ENCODE data around the gene KCNS1. TPM values are rescaled to one million over a fixed set of nuclear protein-coding genes. Genes with fewer than 3 reads are reported as not detected.

Gene KCNS1
- polyA plus RNA-seq, 4 donors: 0.37 to 0.57 (median 0.51) TPM

GRCh38 chr20:45052698-45053429 is 48.1 kb downstream of the KCNS1 start:
- no peak for DNase-seq (ENCODE audit: low read depth in 4 of 4, low spot score in 3 of 4)

GRCh38 chr20:45051204-45052060 is 49.5 kb downstream of the KCNS1 start:
- no peak for DNase-seq (ENCODE audit: low read depth in 4 of 4, low spot score in 3 of 4)

GRCh38 chr20:45049904-45050471 is 50.9 kb downstream of the KCNS1 start:
- no peak for DNase-seq (ENCODE audit: low read depth in 4 of 4, low spot score in 3 of 4)

- DNase-seq (ENCODE audit: low read depth in 4 of 4, low spot score in 3 of 4): no peak
Measured at GRCh38 chr20:45049438-45049837, 51.5 kb downstream of the KCNS1 start.

- DNase-seq (ENCODE audit: low read depth in 4 of 4, low spot score in 3 of 4): no peak
Measured at GRCh38 chr20:45047581-45048119, 53.3 kb downstream of the KCNS1 start.

GRCh38 chr20:45044601-45045000 is 56.3 kb downstream of the KCNS1 start:
- DNase-seq (ENCODE audit: low read depth in 4 of 4, low spot score in 3 of 4): no peak

GRCh38 chr20:45044084-45044573 is 56.8 kb downstream of the KCNS1 start:
- peak; percentile 21 to 65 (median 44) for DNase-seq (ENCODE audit: low read depth in 4 of 4, low spot score in 3 of 4)

- no peak for DNase-seq (ENCODE audit: low read depth in 4 of 4, low spot score in 3 of 4)
Measured at GRCh38 chr20:45042978-45043377, 57.9 kb downstream of the KCNS1 start.

Other genes with a start within 250 kb of the KCNS1 start
- 100 to 1,000 TPM; 216 to 245 (median 236) TPM for gene YWHAB, start 215.4 kb downstream of the KCNS1 start, polyA plus RNA-seq (ENCODE audit: insufficient read length in 4 of 4)
- gene PABPC1L, start 191.1 kb downstream of the KCNS1 start, polyA plus RNA-seq (ENCODE audit: insufficient read length in 4 of 4): 10 to 100 TPM; 37.0 to 41.7 (median 39.4) TPM
- gene TOMM34, start 140.7 kb downstream of the KCNS1 start, polyA plus RNA-seq (ENCODE audit: insufficient read length in 4 of 4): 10 to 100 TPM; 40.8 to 46.7 (median 42.8) TPM
- gene STK4, start 134.6 kb downstream of the KCNS1 start, polyA plus RNA-seq (ENCODE audit: insufficient read length in 4 of 4): 10 to 100 TPM; 16.5 to 23.5 (median 21.5) TPM
- not detected for gene WFDC5, start 14.0 kb upstream of the KCNS1 start, polyA plus RNA-seq (ENCODE audit: insufficient read length in 4 of 4)
- gene WFDC12, start 23.3 kb upstream of the KCNS1 start, polyA plus RNA-seq (ENCODE audit: insufficient read length in 4 of 4): under 1 TPM in 1 of 4 donors, not detected in 3; 0.06 TPM
- gene PI3, start 73.8 kb upstream of the KCNS1 start, polyA plus RNA-seq (ENCODE audit: insufficient read length in 4 of 4): not detected
- not detected for gene SEMG1, start 105.9 kb upstream of the KCNS1 start, polyA plus RNA-seq (ENCODE audit: insufficient read length in 4 of 4)
- gene SEMG2, start 120.2 kb upstream of the KCNS1 start, polyA plus RNA-seq (ENCODE audit: insufficient read length in 4 of 4): under 1 TPM in 1 of 4 donors, not detected in 3; 0.08 TPM
- under 1 TPM in 3 of 4 donors, not detected in 1; 0.26 to 0.34 (median 0.26) TPM for gene SLPI, start 153.4 kb upstream of the KCNS1 start, polyA plus RNA-seq (ENCODE audit: insufficient read length in 4 of 4)
- gene RBPJL, start 205.7 kb upstream of the KCNS1 start, polyA plus RNA-seq (ENCODE audit: insufficient read length in 4 of 4): under 1 TPM in 1 of 4 donors, not detected in 3; 0.06 TPM
- gene MATN4, start 207.2 kb upstream of the KCNS1 start, polyA plus RNA-seq (ENCODE audit: insufficient read length in 4 of 4): under 1 TPM; 0.20 to 0.58 (median 0.40) TPM
- 100 to 1,000 TPM; 168 to 196 (median 184) TPM for gene SDC4, start 247.3 kb upstream of the KCNS1 start, polyA plus RNA-seq (ENCODE audit: insufficient read length in 4 of 4)